GM18951 (cell line): ENCODE measurements around the gene KCNJ4.

Experiments used
- POLR2A ChIP-seq: IDR thresholded peaks from 4 replicates; pipeline ENCODE4 v1.6.1; 2011; ENCODE audit warnings: mild to moderate bottlenecking; ENCODE audit not compliant: insufficient read length, insufficient read depth; ENCODE audit errors: extremely low read depth
- in situ Hi-C: fragments of 300-500 bp; cut with MboI; formaldehyde crosslinking; loops from one replicate; pipeline ENCODE4 v1.12.0; 2022; ENCODE audit warnings: low sequenced_read_pairs, mixed read lengths, inconsistent platforms; ENCODE audit not compliant: unreplicated experiment

KCNJ4 gene

GRCh38 chr22:38427940-38428339 is 27.1 kb downstream of the KCNJ4 start:
- in situ Hi-C loops: no loop called here

GRCh38 chr22:38427465-38427864 is 27.5 kb downstream of the KCNJ4 start:
- in situ Hi-C loops: no loop called here
- no peak for TF ChIP-seq POLR2A

More at GRCh38 chr22:38427940-38428339, 27.1 kb downstream of the KCNJ4 start:
- TF ChIP-seq POLR2A: no peak

- in situ Hi-C loops: no loop called here
- no peak for TF ChIP-seq POLR2A
These were observed 28.4 kb downstream of the KCNJ4 start for GRCh38 chr22:38426628-38427027.

DNA sequence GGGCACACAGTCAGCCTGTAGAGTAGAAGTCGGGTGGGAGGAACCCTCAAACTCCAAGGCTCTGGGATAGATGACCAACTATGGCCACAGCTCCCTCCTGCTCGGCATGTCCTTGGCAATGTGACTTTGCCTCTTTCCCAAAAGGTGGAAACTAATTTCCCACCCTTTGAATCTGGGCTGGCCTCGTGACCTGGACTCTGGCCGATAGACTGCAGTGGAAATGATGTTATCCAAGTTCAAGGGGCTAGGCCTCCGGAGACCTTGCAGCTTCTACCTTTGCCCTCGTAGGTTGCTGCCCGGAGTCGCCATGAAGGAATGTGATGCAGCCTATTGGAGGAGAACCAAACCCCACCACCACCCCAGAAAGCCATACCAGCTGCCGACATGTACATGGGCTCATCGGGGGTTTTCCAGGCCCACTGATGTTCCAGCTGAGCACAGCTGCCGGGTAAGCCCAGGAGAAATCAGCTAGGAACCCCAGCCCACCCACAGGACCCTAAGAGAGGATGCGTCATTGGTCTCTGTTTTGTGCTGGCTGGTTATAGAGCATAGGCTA is 30.4 kb downstream of the KCNJ4 start:
- in situ Hi-C loops: no loop called here
- no peak for TF ChIP-seq POLR2A

- in situ Hi-C loops: no loop called here
These were observed 31.2 kb downstream of the KCNJ4 start for GRCh38 chr22:38423512-38424503.

GRCh38 chr22:38422611-38423511 is 32.1 kb downstream of the KCNJ4 start:
- no peak for TF ChIP-seq POLR2A
- in situ Hi-C loops: no loop called here

More at GRCh38 chr22:38423512-38424503, 31.2 kb downstream of the KCNJ4 start:
- no peak for TF ChIP-seq POLR2A

DNA sequence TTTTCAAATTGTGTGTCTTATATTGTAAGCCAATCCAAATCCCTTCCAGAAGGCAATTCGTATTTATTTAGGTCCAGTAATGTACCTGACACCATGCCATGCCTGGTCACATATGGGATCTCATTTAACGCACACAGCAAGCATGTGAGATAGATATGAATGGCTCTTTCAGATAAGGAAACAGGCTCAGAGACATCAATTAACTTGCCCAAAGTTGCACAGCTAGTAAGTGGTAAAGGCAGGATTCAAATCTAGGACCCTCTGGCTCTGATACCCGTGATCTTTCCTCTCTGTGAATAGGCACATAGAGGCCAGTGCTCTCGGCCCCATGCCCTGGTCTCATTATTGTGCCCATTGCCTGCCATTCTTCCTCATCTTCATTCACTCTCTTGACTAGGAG is 34.3 kb downstream of the KCNJ4 start:
- in situ Hi-C loops: no loop called here
- TF ChIP-seq POLR2A: no peak

DNA sequence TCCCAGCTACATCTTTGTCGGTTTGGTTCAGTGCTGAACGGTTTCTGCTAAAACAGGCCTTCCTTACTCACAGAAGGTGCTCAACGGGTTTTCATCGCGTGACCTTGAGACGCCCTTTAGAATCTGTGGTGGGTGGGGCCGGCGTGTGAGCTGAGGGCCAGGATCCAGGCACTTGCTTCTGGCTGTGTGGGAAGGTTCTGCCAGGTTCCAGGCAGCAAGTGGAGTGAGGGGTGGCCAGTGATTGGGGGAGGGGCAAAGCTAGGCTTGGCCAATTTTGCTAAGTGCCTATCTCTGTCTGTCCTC is 35.2 kb downstream of the KCNJ4 start:
- no peak for TF ChIP-seq POLR2A
- in situ Hi-C loops: no loop called here

GRCh38 chr22:38419121-38419857 is 35.7 kb downstream of the KCNJ4 start:
- in situ Hi-C loops: no loop called here
- no peak for TF ChIP-seq POLR2A

DNA sequence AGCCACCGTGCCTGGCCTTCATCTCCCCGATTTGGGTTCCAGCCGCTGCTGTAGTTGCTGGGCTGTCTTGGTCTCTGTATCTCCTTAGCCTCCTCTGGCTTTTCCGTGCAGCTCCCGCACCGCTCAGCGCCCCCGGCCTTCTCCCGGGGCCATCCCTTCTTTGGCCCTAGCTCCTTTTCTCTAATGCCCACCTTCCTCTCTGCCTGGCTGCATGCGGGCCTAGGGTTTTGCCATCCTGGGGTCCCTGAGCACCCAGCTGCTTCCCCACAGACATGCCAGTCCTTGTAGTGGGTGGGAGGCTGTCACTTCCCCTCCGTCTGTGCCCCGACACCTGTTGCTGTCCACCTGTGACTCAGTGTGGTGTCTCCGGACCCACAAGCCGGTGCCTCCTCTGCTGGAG is 36.4 kb downstream of the KCNJ4 start:
- in situ Hi-C loops: no loop called here
- TF ChIP-seq POLR2A: no peak

DNA sequence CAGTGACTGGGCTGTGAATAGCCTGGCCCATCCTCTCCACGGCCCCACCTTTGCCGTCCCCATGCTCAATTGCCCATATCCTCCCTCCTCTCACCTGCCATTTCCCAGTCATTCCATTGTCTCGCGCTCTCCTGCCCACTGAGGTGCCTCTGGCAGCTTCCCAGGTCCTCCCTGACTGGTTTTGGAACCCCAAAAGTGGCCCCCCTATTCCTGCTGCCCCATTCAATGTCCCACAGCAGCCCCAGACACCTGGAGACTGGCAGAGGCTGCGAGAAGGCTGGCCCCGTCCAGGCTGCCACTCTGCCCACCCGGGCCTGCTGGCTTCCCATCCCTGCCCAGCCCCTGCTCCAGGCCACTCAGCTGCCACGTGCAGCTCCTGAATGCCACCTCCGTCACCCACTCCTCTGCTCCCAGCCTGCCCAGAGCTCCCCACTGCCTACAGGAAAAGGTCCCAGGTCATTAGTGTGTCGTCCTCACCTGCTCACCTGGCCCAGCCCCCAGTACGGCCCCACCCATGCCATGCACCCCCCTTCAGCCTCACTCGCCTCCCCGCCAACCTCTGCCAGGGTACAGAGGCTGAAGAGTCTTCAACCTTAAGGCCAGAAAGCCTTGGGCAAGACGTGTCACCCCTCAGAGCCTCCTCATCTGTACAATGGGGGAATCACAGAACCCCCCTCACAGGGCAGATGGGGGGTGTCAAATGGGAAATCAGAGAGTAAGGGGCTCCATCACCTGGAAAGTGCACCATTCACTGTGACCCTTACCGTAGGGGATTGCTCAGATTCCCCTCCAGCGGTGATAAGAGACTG is 37.5 kb downstream of the KCNJ4 start:
- in situ Hi-C loops: no loop called here
- no peak for TF ChIP-seq POLR2A
